ENCODE results near the gene FBN2. TPM values are rescaled to one million over a fixed set of nuclear protein-coding genes. Genes with fewer than 3 reads are reported as not detected.

Gene FBN2
- total RNA-seq, 1 donor from 2014 or later: 1,151 TPM

DNA sequence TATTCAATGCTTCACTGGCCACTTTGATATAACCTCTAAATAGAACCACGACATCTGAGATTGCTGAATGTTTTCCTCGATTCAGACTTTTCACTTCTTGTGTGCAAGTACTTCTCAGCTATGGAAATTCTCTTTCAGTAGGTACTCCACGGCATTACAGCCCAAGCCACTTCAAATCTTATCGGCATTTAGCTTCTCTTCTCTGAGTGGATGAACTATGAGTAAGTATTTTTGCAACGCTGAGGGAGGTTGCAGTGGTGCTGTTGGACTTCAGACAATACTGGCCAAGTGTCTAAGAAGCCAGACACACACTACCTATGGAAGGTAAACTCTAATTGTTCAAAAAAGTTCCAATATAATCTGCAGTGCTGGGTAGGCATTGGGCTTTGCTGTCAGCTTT is 60.1 kb downstream of the FBN2 start:
- TF ChIP-seq, protein P1, sequence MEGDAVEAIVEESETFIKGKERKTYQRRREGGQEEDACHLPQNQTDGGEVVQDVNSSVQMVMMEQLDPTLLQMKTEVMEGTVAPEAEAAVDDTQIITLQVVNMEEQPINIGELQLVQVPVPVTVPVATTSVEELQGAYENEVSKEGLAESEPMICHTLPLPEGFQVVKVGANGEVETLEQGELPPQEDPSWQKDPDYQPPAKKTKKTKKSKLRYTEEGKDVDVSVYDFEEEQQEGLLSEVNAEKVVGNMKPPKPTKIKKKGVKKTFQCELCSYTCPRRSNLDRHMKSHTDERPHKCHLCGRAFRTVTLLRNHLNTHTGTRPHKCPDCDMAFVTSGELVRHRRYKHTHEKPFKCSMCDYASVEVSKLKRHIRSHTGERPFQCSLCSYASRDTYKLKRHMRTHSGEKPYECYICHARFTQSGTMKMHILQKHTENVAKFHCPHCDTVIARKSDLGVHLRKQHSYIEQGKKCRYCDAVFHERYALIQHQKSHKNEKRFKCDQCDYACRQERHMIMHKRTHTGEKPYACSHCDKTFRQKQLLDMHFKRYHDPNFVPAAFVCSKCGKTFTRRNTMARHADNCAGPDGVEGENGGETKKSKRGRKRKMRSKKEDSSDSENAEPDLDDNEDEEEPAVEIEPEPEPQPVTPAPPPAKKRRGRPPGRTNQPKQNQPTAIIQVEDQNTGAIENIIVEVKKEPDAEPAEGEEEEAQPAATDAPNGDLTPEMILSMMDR (IDR thresholded peaks at IDR 0.05): no peak
- DNase-seq (ENCODE audit: extremely low spot score, unreplicated experiment): no peak
- no peaks in the 10 kb centered on the region for H3K9me3 Mint-ChIP-seq (ENCODE audit: unreplicated experiment)
- H3K27me3 Mint-ChIP-seq (ENCODE audit: unreplicated experiment): no peaks in the 10 kb centered on the region
- peaks cover 48% of the 10 kb centered on the region for H3K36me3 Mint-ChIP-seq (ENCODE audit: unreplicated experiment)
- H3K27ac Mint-ChIP-seq (ENCODE audit: unreplicated experiment): no peak overlapping the region
- H3K4me1 Mint-ChIP-seq (ENCODE audit: unreplicated experiment): peaks cover 14% of the 10 kb centered on the region
- H3K4me3 Mint-ChIP-seq (ENCODE audit: unreplicated experiment): no peak overlapping the region

DNA sequence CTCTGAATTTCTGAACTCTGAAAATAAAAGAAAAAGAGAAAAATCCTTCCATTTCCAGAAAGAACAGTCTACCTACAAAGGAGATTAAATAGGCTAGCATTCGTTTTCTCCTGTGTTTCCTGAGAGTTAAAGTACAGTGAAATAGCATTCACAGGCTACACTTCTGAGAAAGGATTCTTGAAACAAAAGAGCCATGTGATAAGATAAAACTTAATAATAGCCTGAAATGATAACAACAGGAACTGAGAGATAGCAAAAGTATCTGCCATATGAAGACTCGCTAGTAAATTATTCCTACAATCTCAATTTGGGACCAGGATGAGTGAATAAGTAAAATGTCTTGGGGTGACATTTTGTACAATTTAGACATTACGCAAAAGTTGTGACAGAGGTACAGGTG is 62.4 kb downstream of the FBN2 start:
- Mint-ChIP-seq H3K4me3 (ENCODE audit: unreplicated experiment) (no peak overlapping the region), H3K27me3 (ENCODE audit: unreplicated experiment) (no peaks in the 10 kb centered on the region), H3K27ac (ENCODE audit: unreplicated experiment) (peak overlapping the region; percentile 21), H3K9me3 (ENCODE audit: unreplicated experiment) (no peaks in the 10 kb centered on the region), H3K4me1 (ENCODE audit: unreplicated experiment) (peaks cover 17% of the 10 kb centered on the region), H3K36me3 (ENCODE audit: unreplicated experiment) (peaks cover 44% of the 10 kb centered on the region)
- TF ChIP-seq, protein P1 (IDR thresholded peaks at IDR 0.05): no peak
- DNase-seq (ENCODE audit: extremely low spot score, unreplicated experiment): no peak

DNA sequence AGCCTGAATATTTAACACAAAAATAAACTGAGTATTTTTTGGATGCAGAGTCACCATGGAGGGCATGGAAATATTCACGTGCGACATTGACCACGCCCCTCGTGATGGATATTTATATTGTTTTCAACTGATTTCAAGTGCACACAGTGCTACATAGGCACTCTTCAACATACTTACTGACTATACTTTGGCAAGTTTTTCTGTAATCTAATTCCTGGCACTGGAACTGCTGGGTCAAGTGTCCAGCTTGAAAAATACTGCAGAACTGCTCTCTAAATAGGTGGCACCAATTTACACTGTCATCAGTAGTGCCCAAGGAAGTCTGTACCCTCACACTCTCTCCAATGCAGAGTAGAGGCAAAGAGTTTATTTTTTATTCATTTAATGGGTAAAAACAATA is 65.1 kb downstream of the FBN2 start:
- Mint-ChIP-seq H3K4me1 (ENCODE audit: unreplicated experiment) (peaks cover 38% of the 10 kb centered on the region), H3K9me3 (ENCODE audit: unreplicated experiment) (no peaks in the 10 kb centered on the region), H3K4me3 (ENCODE audit: unreplicated experiment) (no peak overlapping the region), H3K27me3 (ENCODE audit: unreplicated experiment) (no peaks in the 10 kb centered on the region), H3K36me3 (ENCODE audit: unreplicated experiment) (peaks cover 61% of the 10 kb centered on the region), H3K27ac (ENCODE audit: unreplicated experiment) (no peak overlapping the region)
- DNase-seq (ENCODE audit: extremely low spot score, unreplicated experiment): no peak
- TF ChIP-seq, protein P1 (IDR thresholded peaks at IDR 0.05): no peak

DNA sequence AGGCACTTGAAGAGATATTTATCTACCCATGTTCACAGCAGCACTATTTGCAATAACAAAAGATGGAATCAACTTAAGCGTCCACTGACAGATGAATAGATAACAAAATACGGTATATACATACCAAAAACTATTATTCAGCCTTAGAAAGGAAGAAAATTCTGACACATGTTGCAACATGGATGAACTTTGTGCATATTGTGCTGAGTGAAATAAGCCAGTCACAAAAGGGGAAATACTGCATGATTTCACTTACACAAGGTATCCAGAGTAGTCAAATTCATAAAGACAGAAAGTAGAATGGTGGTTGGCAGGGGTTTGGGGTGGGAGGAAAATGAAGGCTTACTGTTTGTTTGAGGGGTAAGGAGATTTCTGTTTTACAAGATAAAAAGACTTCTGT is 66.0 kb downstream of the FBN2 start:
- Mint-ChIP-seq H3K4me3 (ENCODE audit: unreplicated experiment) (no peak overlapping the region), H3K4me1 (ENCODE audit: unreplicated experiment) (peaks cover 43% of the 10 kb centered on the region), H3K36me3 (ENCODE audit: unreplicated experiment) (peaks cover 61% of the 10 kb centered on the region), H3K27ac (ENCODE audit: unreplicated experiment) (no peak overlapping the region), H3K27me3 (ENCODE audit: unreplicated experiment) (no peaks in the 10 kb centered on the region), H3K9me3 (ENCODE audit: unreplicated experiment) (no peaks in the 10 kb centered on the region)
- TF ChIP-seq, protein P1 (IDR thresholded peaks at IDR 0.05): no peak
- no peak for DNase-seq (ENCODE audit: extremely low spot score, unreplicated experiment)

DNA sequence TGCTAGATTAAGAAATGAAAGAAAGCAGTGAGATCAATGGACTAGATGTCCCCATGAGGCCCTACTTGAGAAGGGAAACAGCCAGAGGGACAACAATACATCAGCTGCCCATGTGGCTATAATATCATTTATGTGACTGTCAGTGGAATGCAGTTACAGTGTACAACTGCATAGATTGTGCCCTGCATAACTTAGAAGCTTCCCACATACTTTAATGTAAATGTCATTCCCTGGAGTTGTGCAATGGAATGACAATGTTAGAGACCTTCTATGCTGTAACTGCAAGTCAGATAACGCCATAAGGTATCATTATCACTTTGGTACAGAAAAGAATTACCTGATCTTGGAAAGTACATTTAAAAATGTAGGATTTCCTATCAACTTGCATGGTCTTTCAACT is 67.4 kb downstream of the FBN2 start:
- Mint-ChIP-seq H3K27ac (ENCODE audit: unreplicated experiment) (peak overlapping the region; percentile 5), H3K4me3 (ENCODE audit: unreplicated experiment) (no peak overlapping the region), H3K4me1 (ENCODE audit: unreplicated experiment) (peaks cover 40% of the 10 kb centered on the region), H3K9me3 (ENCODE audit: unreplicated experiment) (no peaks in the 10 kb centered on the region), H3K27me3 (ENCODE audit: unreplicated experiment) (no peaks in the 10 kb centered on the region), H3K36me3 (ENCODE audit: unreplicated experiment) (peaks cover 64% of the 10 kb centered on the region)
- TF ChIP-seq, protein P1 (IDR thresholded peaks at IDR 0.05): no peak
- no peak for DNase-seq (ENCODE audit: extremely low spot score, unreplicated experiment)
